Keratinocyte (primary cell): Measurements from ENCODE around the gene MLLT10. TPM values are rescaled to one million over a fixed set of nuclear protein-coding genes. Genes with fewer than 3 reads are reported as not detected.
"Not testable (repeated sequence)": the region's sequence is repeated elsewhere in the genome, so short reads cannot be mapped to it uniquely, and the experiment has no call there.

Source experiments
- DNase-seq: peaks from one replicate; pipeline ENCODE4 v3.0.0-alpha.2; 2011; ENCODE audit warnings: low read depth, missing footprints, low spot score
- FAIRE-seq: peaks from 2 replicates; lab custom pipeline; 2011; peaks lifted over from hg19 to GRCh38; lab: Jason Lieb, UNC
- H2AFZ ChIP-seq: 2 replicates; pipeline ENCODE4 v1.6.0; 2012; ENCODE audit warnings: low read length, control low read depth, inconsistent platforms; ENCODE audit not compliant: control insufficient read depth
- H3K27ac ChIP-seq: 2 replicates; pipeline ENCODE4 v1.5.1; 2011; ENCODE audit warnings: low read length; ENCODE audit not compliant: control insufficient read depth, insufficient read depth
- H3K27me3 ChIP-seq: 3 replicates; pipeline ENCODE4 v1.6.0; 2011; ENCODE audit warnings: low read length; ENCODE audit not compliant: control insufficient read depth, insufficient read depth; ENCODE audit errors: extremely low read depth
- H3K36me3 ChIP-seq, 2 experiments: 2 replicates in 1 of 2; 3 replicates in 1 of 2; pipeline ENCODE4 v1.5.1; 2011; ENCODE audit warnings: low read length in 2 of 2, mild to moderate bottlenecking in 1 of 2; ENCODE audit not compliant: control insufficient read depth in 2 of 2, insufficient read depth in 2 of 2; ENCODE audit errors: extremely low read depth in 1 of 2
- H3K4me1 ChIP-seq: 3 replicates; pipeline ENCODE4 v1.5.1; 2011; ENCODE audit warnings: low read length; ENCODE audit not compliant: control insufficient read depth, insufficient read depth; ENCODE audit errors: extremely low read depth
- H3K4me2 ChIP-seq: 3 replicates; pipeline ENCODE4 v1.6.0; 2011; ENCODE audit warnings: low read depth, low read length; ENCODE audit not compliant: control insufficient read depth, insufficient read depth; ENCODE audit errors: extremely low read depth
- H3K4me3 ChIP-seq, 3 experiments: fragments of 200-600 bp in 1 of 3; sonication (generic) in 1 of 3; 2 replicates in 2 of 3; 3 replicates in 1 of 3; pipeline ENCODE4 v1.5.1; 2011 to 2016; ENCODE audit warnings: low read length in 3 of 3, mild to moderate bottlenecking in 3 of 3, control low read depth in 2 of 3, inconsistent platforms in 1 of 3, low read depth in 1 of 3, mixed read lengths in 1 of 3, mixed run types in 1 of 3, moderate library complexity in 1 of 3; ENCODE audit not compliant: control insufficient read depth in 2 of 3, insufficient read depth in 2 of 3; ENCODE audit errors: extremely low read depth in 1 of 3
- H3K79me2 ChIP-seq: 2 replicates; pipeline ENCODE4 v1.6.0; 2012; ENCODE audit warnings: low read length; ENCODE audit not compliant: control insufficient read depth, insufficient read depth
- H3K9ac ChIP-seq: 3 replicates; pipeline ENCODE4 v1.6.0; 2011; ENCODE audit warnings: low read length; ENCODE audit not compliant: control insufficient read depth, insufficient read depth; ENCODE audit errors: extremely low read depth
- H3K9me1 ChIP-seq: 3 replicates; pipeline ENCODE4 v1.6.0; 2011; ENCODE audit warnings: low read length; ENCODE audit not compliant: control insufficient read depth, insufficient read depth; ENCODE audit errors: extremely low read depth
- H3K9me3 ChIP-seq: 2 replicates; pipeline ENCODE4 v1.5.1; 2012; ENCODE audit warnings: low read depth, low read length; ENCODE audit not compliant: control insufficient read depth
- H4K20me1 ChIP-seq: 3 replicates; pipeline ENCODE4 v1.6.0; 2011; ENCODE audit warnings: low read length; ENCODE audit not compliant: control insufficient read depth, insufficient read depth; ENCODE audit errors: extremely low read depth
- CTCF ChIP-seq, 3 experiments: IDR thresholded peaks in 1 of 3; conservative IDR thresholded peaks in 1 of 3; optimal IDR thresholded peaks in 1 of 3; 2 replicates in 2 of 3; 3 replicates in 1 of 3; pipeline versions ENCODE3 to v1.5.1; 2011; ENCODE audit warnings: low read length in 3 of 3, mild to moderate bottlenecking in 3 of 3, moderate library complexity in 2 of 3, control low read depth in 1 of 3, inconsistent platforms in 1 of 3; ENCODE audit not compliant: insufficient read depth in 2 of 3; ENCODE audit errors: extremely low read depth in 1 of 3
- EZH2 ChIP-seq: IDR thresholded peaks from one replicate; pipeline ENCODE4 v1.6.1; 2012; ENCODE audit warnings: inconsistent platforms, mild to moderate bottlenecking, low read length, moderate library complexity
- dilution Hi-C: fragments of 300-500 bp; cut with MboI; formaldehyde crosslinking; loops from one replicate; pipeline ENCODE4 v1.7.0; 2020; ENCODE audit warnings: low sequenced_read_pairs; ENCODE audit not compliant: extremely low pct_ligation_motif_present
- polyA plus RNA-seq, 5 experiments: library from polyadenylated mRNA; depleted of rRNA in 3 of 5; stranded (reverse) in 3 of 5; stranded (forward) in 1 of 5; unstranded in 1 of 5; fragments of >200 nt; gene quantifications; 1 replicate in 1 of 5; 2 replicates in 3 of 5; 3 replicates in 1 of 5; pipeline versions ENCODE4 v1.2.1 to v1.2.3, GENCODE V29; 2011 to 2012; ENCODE audit warnings: missing spikeins in 2 of 5, low read depth in 1 of 5, low replicate concordance in 1 of 5

MLLT10 gene
- polyA plus RNA-seq, 1 donor (not counting 4 experiments of a cell fraction or from before 2014, with no cell fraction given) = 40.2 TPM

- no peak overlapping the region for H3K4me2 ChIP-seq
- H3K27ac ChIP-seq = no peak overlapping the region
- TF ChIP-seq CTCF (optimal IDR thresholded peaks at IDR 0.05 in 1 of 3, IDR thresholded peaks at IDR 0.05 in 1 of 3, conservative IDR thresholded peaks at IDR 0.05 in 1 of 3; ENCODE audit: extremely low read depth in 1 of 3, insufficient read depth in 2 of 3, low read length in 3 of 3) = no peak
- TF ChIP-seq EZH2 = no peak
- H3K9me3 ChIP-seq = no peaks in the 10 kb centered on the region
- no peaks in the 10 kb centered on the region for H3K9me1 ChIP-seq
- FAIRE-seq = no peak
- H3K4me3 ChIP-seq = no peak overlapping the region
- H4K20me1 ChIP-seq = peaks cover 4% of the 10 kb centered on the region
- H3K36me3 ChIP-seq = peaks cover 9 to 21% of the 10 kb centered on the region in 2 experiments
- H3K9ac ChIP-seq = no peak overlapping the region
- dilution Hi-C loops = no loop called here
- no peak overlapping the region for H2AFZ ChIP-seq
- no peaks in the 10 kb centered on the region for H3K27me3 ChIP-seq
- peaks cover 50% of the 10 kb centered on the region for H3K79me2 ChIP-seq
- H3K4me1 ChIP-seq = no peaks in the 10 kb centered on the region
- DNase-seq = no peak
Measured at GRCh38 chr10:21552638-21553037, 18.6 kb downstream of the MLLT10 start.

GRCh38 chr10:21556527-21556926 is 22.5 kb downstream of the MLLT10 start:
- Histone ChIP-seq H3K27me3 (no peaks in the 10 kb centered on the region), H3K9me1 (no peaks in the 10 kb centered on the region), H3K9me3 (no peaks in the 10 kb centered on the region), H3K79me2 (peaks cover 69% of the 10 kb centered on the region), H3K36me3 (peaks cover 15 to 18% of the 10 kb centered on the region in 2 experiments), H4K20me1 (peaks cover 4% of the 10 kb centered on the region), H3K4me1 (no peaks in the 10 kb centered on the region), H3K4me2 (no peak overlapping the region), H3K9ac (no peak overlapping the region), H2AFZ (no peak overlapping the region), H3K4me3 (no peak overlapping the region), H3K27ac (no peak overlapping the region)
- DNase-seq (no peak), FAIRE-seq (no peak)
- TF ChIP-seq CTCF (optimal IDR thresholded peaks at IDR 0.05 in 1 of 3, IDR thresholded peaks at IDR 0.05 in 1 of 3, conservative IDR thresholded peaks at IDR 0.05 in 1 of 3; ENCODE audit: extremely low read depth in 1 of 3, insufficient read depth in 2 of 3, low read length in 3 of 3) (no peak), EZH2 (no peak)
- dilution Hi-C loops = no loop called here

- dilution Hi-C loops, H3K9ac ChIP-seq, H3K27ac ChIP-seq, H4K20me1 ChIP-seq, DNase-seq, H3K4me2 ChIP-seq, H2AFZ ChIP-seq, H3K9me3 ChIP-seq, FAIRE-seq, H3K27me3 ChIP-seq, H3K4me3 ChIP-seq, H3K4me1 ChIP-seq, H3K9me1 ChIP-seq: not testable (repeated sequence)
- Histone ChIP-seq H3K79me2 (peaks cover 84% of the 10 kb centered on the region), H3K36me3 (peaks cover 11 to 18% of the 10 kb centered on the region in 2 experiments)
Measured at GRCh38 chr10:21558984-21559383, 25.0 kb downstream of the MLLT10 start.
